Brain microvascular endothelial cell (primary cell): Measurements from ENCODE around the gene MAP2K1.
"Not testable (repeated sequence)": the region's sequence is repeated elsewhere in the genome, so short reads cannot be mapped to it uniquely, and the experiment has no call there.

Source experiments
- DNase-seq: peaks from one replicate; pipeline ENCODE4 v3.0.0-alpha.2; 2020
- H3K27ac ChIP-seq: fragments of 250-450 bp; sonication (Bioruptor Pico); 2 replicates; pipeline ENCODE4 v1.5.1; 2020; ENCODE audit warnings: mild to moderate bottlenecking, moderate library complexity
- H3K27me3 ChIP-seq: fragments of 250-450 bp; sonication (Bioruptor Pico); replicated peaks from 2 replicates; pipeline ENCODE4 v1.5.1; 2020; ENCODE audit warnings: mild to moderate bottlenecking
- H3K36me3 ChIP-seq: fragments of 250-450 bp; sonication (Bioruptor Pico); replicated peaks from 2 replicates; pipeline ENCODE4 v1.5.1; 2020; ENCODE audit warnings: mild to moderate bottlenecking
- H3K4me3 ChIP-seq: 2 replicates; pipeline ENCODE4 v1.5.1; 2011; ENCODE audit warnings: low read depth, mild to moderate bottlenecking, control low read depth, low read length, moderate library complexity
- CTCF ChIP-seq: IDR thresholded peaks from 2 replicates; pipeline ENCODE4 v1.5.1; 2011; ENCODE audit warnings: low read depth, mild to moderate bottlenecking, moderate library complexity, low read length, control low read depth, inconsistent platforms; ENCODE audit errors: missing control alignments
- in situ Hi-C: cut with HindIII; loops from 2 replicates; pipeline ENCODE4 v1.10.0; 2017; ENCODE audit warnings: low sequenced_read_pairs, low pct_ligation_motif_present

MAP2K1 gene

GRCh38 chr15:66497502-66498455, 111.1 kb downstream of the MAP2K1 start, which contains the start of gene SNAPC5:
Gene SNAPC5 (minus strand): TSS chr15:66497762. CDS start chr15:66497731, 31 bp downstream.
- Histone ChIP-seq H3K36me3 (peaks cover 63% of the 10 kb centered on the region), H3K27ac (peak within 1 kb of the TSS; percentile 54), H3K4me3 (peak within 1 kb of the TSS; percentile 92), H3K27me3 (no peaks in the 10 kb centered on the region)
- DNase-seq = peak; percentile 92
- TF ChIP-seq CTCF = peak; percentile 95
- in situ Hi-C loops = no loop called here

DNA sequence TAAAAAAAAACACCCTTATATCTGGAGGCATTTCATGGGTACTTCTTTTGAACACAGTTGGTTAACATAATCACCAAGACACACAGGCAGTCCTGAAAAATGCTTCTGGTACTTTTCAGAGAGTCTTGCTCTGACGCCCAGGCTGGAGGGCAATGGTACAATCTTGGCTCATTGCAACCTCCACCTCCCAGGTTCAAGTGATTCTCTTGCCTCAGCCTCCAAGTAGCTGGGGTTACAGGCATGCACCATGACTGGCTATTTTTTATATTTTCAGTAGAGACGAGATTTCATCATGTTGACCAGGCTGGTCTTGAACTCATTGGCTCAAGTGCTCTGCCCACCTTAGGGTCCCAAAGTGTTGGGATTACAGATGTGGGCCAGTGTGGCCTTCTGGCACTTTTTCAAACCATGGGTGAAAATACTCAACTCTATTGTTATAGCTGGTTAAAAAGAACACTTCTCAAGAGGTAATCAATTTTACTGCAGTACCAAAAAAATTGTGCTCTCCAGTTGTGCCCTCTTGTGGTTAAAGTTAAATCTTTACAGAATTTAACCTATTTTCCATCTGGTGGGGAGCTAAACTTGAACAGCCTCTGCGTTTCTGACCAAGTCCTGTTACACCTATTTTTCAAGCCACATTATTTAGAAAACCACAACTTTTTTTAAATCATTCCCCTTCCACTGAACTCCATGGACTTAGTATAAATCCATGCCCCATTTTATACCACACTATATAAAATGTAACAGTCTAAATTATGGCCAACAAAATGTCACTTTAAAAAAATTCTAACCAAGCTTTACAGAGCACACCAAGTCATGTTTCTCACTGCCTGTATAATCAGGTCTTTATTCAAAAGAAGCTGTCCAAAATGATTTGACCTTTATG, 112.0 kb downstream of the MAP2K1 start:
- TF ChIP-seq CTCF = peak; percentile 13
- in situ Hi-C loops = no loop called here
- Histone ChIP-seq H3K27me3 (no peaks in the 10 kb centered on the region), H3K4me3 (no peak overlapping the region), H3K27ac (no peak overlapping the region), H3K36me3 (peaks cover 64% of the 10 kb centered on the region)
- no peak for DNase-seq

DNA sequence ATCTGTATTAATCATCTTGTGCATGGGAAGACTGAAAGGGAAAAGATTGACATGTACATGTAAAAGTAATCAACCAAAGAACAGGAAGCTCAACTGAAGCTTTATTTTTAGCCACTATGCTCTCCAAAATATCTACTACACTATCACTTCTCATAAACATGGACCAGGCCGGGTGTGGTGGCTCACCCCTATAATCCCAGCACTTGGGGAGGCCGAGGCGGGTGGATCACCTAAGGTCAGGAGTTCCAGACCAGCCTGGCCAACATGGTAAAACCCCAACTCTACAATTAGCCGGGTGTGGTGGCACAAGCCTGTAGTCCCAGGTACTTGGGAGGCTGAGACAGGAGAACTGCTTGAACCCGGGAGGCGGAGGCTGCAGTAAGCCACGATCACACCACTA, 113.6 kb downstream of the MAP2K1 start:
- H3K4me3 ChIP-seq, in situ Hi-C loops, H3K27me3 ChIP-seq, DNase-seq, H3K27ac ChIP-seq: not testable (repeated sequence)
- H3K36me3 ChIP-seq = peaks cover 54% of the 10 kb centered on the region

- Histone ChIP-seq H3K4me3 (peak overlapping the region; percentile 68), H3K36me3 (peaks cover 54% of the 10 kb centered on the region), H3K27me3 (no peaks in the 10 kb centered on the region), H3K27ac (peak overlapping the region; percentile 96)
- DNase-seq = no peak
- in situ Hi-C loops = no loop called here
- no peak for TF ChIP-seq CTCF
Measured at GRCh38 chr15:66502491-66502890, 115.8 kb downstream of the MAP2K1 start.

DNA sequence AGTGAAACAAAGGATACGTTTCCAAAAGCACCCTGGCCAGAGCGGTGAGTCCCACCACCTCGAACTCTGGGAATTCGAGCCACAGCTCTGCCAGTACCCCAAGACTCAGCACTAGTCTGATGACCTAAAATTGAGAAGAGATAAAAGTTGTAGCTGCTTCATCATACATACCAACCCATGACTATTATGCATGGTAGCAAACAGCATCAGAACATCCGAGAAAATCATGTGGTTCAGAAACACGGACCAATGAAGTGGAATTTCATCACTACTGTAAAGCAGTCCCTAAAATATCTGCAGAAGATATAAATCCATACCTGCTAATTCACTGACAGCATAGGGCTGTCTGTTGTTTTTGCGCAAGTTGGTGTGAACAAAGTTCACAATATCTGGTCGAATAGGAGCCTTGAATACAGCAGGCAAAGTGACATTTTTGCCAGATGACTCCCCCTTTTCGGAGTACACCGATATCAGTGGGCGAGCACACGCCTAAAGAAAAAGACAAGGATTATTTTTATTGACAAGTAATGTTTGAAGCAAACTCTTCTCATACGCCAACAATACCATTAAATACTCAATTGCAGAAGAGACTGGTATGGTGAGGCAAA, 116.4 kb downstream of the MAP2K1 start:
- peak overlapping the region; percentile 68 for H3K4me3 ChIP-seq
- peaks cover 50% of the 10 kb centered on the region for H3K36me3 ChIP-seq
- DNase-seq = peak; percentile 46
- peak overlapping the region; percentile 96 for H3K27ac ChIP-seq
- H3K27me3 ChIP-seq, in situ Hi-C loops: not testable (repeated sequence)

- in situ Hi-C loops = no loop called here
Measured at GRCh38 chr15:66503780-66504562, 117.3 kb downstream of the MAP2K1 start.

More at GRCh38 chr15:66503780-66504562, 117.3 kb downstream of the MAP2K1 start:
- H3K27me3 ChIP-seq = no peaks in the 10 kb centered on the region
- peak overlapping the region; percentile 96 for H3K27ac ChIP-seq
- no peak for TF ChIP-seq CTCF
- peaks cover 44% of the 10 kb centered on the region for H3K36me3 ChIP-seq
- peak overlapping the region; percentile 68 for H3K4me3 ChIP-seq
- no peak for DNase-seq
